H1 (cell line): ENCODE results near the gene OR9I1. TPM values are rescaled to one million over a fixed set of nuclear protein-coding genes. Genes with fewer than 3 reads are reported as not detected.

ENCODE experiments used
- CTCF ChIA-PET: fragments of 300-600 bp; sonication (Branson Sonifier 250); formaldehyde crosslinking; loops from one replicate; lab custom pipeline; 2021; ENCODE audit not compliant: partially characterized antibody; lab: Charles Lee
- POLR2A ChIA-PET: fragments of 300-600 bp; sonication (Branson Sonifier 250); formaldehyde crosslinking; loops from one replicate; lab custom pipeline; 2021; ENCODE audit warnings: inconsistent platforms; ENCODE audit not compliant: partially characterized antibody; lab: Charles Lee
- DNase-seq, 2 experiments: peaks; one replicate each; pipeline versions ENCODE4 v3.0.0 to v3.0.0-alpha.2; 2010 to 2022; ENCODE audit warnings: low spot score in 2 of 2, low read depth in 1 of 2, mixed read lengths in 1 of 2
- FAIRE-seq: peaks from 2 replicates; lab custom pipeline; 2011; peaks lifted over from hg19 to GRCh38; lab: Jason Lieb, UNC
- H2AFZ ChIP-seq: 2 replicates; pipeline ENCODE4 v1.8.1; 2012; ENCODE audit warnings: low read length, inconsistent platforms
- H2AK5ac ChIP-seq: 2 replicates; pipeline ENCODE4 v1.6.1; 2013; ENCODE audit warnings: low read depth, low read length
- H2BK120ac ChIP-seq: replicated peaks from 2 replicates; pipeline ENCODE3; 2013; ENCODE audit warnings: low read depth, low read length, inconsistent platforms
- H2BK12ac ChIP-seq: 2 replicates; pipeline ENCODE4 v1.6.1; 2013; ENCODE audit warnings: low read depth, low read length
- H2BK15ac ChIP-seq: 2 replicates; pipeline ENCODE4 v1.6.1; 2013; ENCODE audit warnings: low read length
- H2BK20ac ChIP-seq: 2 replicates; pipeline ENCODE4 v1.6.1; 2013; ENCODE audit warnings: low read length
- H2BK5ac ChIP-seq: 2 replicates; pipeline ENCODE4 v1.6.1; 2013; ENCODE audit warnings: low read depth, low read length
- H3K14ac ChIP-seq: 2 replicates; pipeline ENCODE4 v1.6.1; 2013; ENCODE audit warnings: inconsistent platforms; ENCODE audit not compliant: insufficient read length
- H3K18ac ChIP-seq: 2 replicates; pipeline ENCODE4 v1.6.1; 2013; ENCODE audit warnings: low read length; ENCODE audit errors: extremely low read depth
- H3K23ac ChIP-seq: 2 replicates; pipeline ENCODE4 v1.6.1; 2013; ENCODE audit warnings: inconsistent platforms; ENCODE audit not compliant: insufficient read length
- H3K23me2 ChIP-seq: 2 replicates; pipeline ENCODE4 v1.6.1; 2013; ENCODE audit warnings: low read depth, low read length
- H3K27ac ChIP-seq: 2 replicates; pipeline ENCODE4 v1.6.1; 2011; ENCODE audit warnings: low read depth, low read length, inconsistent platforms
- H3K27me3 ChIP-seq, 4 experiments: replicated peaks in 1 of 4; 1 replicate in 1 of 4; 2 replicates in 3 of 4; pipeline versions ENCODE4 v1.6.1 to v1.8.1; 2011 to 2013; ENCODE audit warnings: low read length in 3 of 4, mild to moderate bottlenecking in 3 of 4, inconsistent platforms in 2 of 4, mixed read lengths in 2 of 4, moderate library complexity in 1 of 4; ENCODE audit not compliant: control insufficient read depth in 3 of 4, insufficient read depth in 3 of 4; ENCODE audit errors: extremely low read depth in 1 of 4
- H3K36me3 ChIP-seq, 4 experiments: 2 replicates each; pipeline versions ENCODE4 v1.6.1 to v1.8.1; 2011 to 2013; ENCODE audit warnings: mild to moderate bottlenecking in 4 of 4, low read length in 3 of 4, moderate library complexity in 2 of 4, control low read depth in 1 of 4, inconsistent platforms in 1 of 4; ENCODE audit not compliant: insufficient read depth in 4 of 4, control insufficient read depth in 2 of 4
- H3K4ac ChIP-seq: replicated peaks from 2 replicates; pipeline ENCODE3; 2013; ENCODE audit warnings: low read length, low read depth, mixed read lengths, inconsistent platforms; ENCODE audit not compliant: insufficient read length
- H3K4me1 ChIP-seq, 4 experiments: replicated peaks in 1 of 4; 1 replicate in 1 of 4; 2 replicates in 3 of 4; pipeline versions ENCODE4 v1.6.1 to v1.8.1; 2011 to 2013; ENCODE audit warnings: low read length in 3 of 4, inconsistent platforms in 2 of 4, mixed read lengths in 1 of 4; ENCODE audit not compliant: insufficient read depth in 4 of 4, control insufficient read depth in 3 of 4
- H3K4me2 ChIP-seq, 2 experiments: 2 replicates each; pipeline versions ENCODE4 v1.6.1 to v1.8.1; 2011 to 2013; ENCODE audit warnings: low read depth in 2 of 2, low read length in 2 of 2, control low read depth in 1 of 2, inconsistent platforms in 1 of 2, mild to moderate bottlenecking in 1 of 2; ENCODE audit not compliant: insufficient read depth in 1 of 2
- H3K4me3 ChIP-seq, 4 experiments: fragments of 200-600, 300-600 bp in 1 of 4; sonication (generic), shearing (Covaris generic), sonication (Bioruptor Twin) in 1 of 4; 2 replicates each; pipeline versions ENCODE4 v1.5.1 to v1.8.1; 2011 to 2016; ENCODE audit warnings: low read length in 4 of 4, low read depth in 3 of 4, control low read depth in 2 of 4, inconsistent platforms in 2 of 4, mild to moderate bottlenecking in 2 of 4, mixed read lengths in 1 of 4, moderate library complexity in 1 of 4; ENCODE audit not compliant: insufficient read depth in 2 of 4; ENCODE audit errors: extremely low read depth in 1 of 4
- H3K56ac ChIP-seq: replicated peaks from 2 replicates; pipeline ENCODE3; 2013; ENCODE audit warnings: low read depth, mild to moderate bottlenecking, mixed read lengths, low read length, inconsistent platforms; ENCODE audit not compliant: insufficient read length
- H3K79me1 ChIP-seq: 2 replicates; pipeline ENCODE4 v1.6.1; 2013; ENCODE audit warnings: low read depth, low read length, control low read depth
- H3K79me2 ChIP-seq, 2 experiments: 2 replicates each; pipeline versions ENCODE4 v1.6.1 to v1.8.1; 2012 to 2013; ENCODE audit warnings: low read length in 2 of 2, mild to moderate bottlenecking in 2 of 2, inconsistent platforms in 1 of 2; ENCODE audit not compliant: insufficient read depth in 2 of 2, control insufficient read depth in 1 of 2
- H3K9ac ChIP-seq, 4 experiments: replicated peaks in 1 of 4; 1 replicate in 1 of 4; 2 replicates in 3 of 4; pipeline versions ENCODE4 v1.6.1 to v1.8.1; 2011 to 2013; ENCODE audit warnings: low read depth in 3 of 4, low read length in 3 of 4, control low read depth in 2 of 4, mild to moderate bottlenecking in 2 of 4, moderate library complexity in 2 of 4, inconsistent platforms in 1 of 4; ENCODE audit errors: extremely low read depth in 1 of 4
- H3K9me3 ChIP-seq, 2 experiments: 2 replicates each; pipeline versions ENCODE4 v1.6.1 to v1.8.1; 2012 to 2013; ENCODE audit warnings: mild to moderate bottlenecking in 2 of 2, moderate library complexity in 2 of 2, control low read depth in 1 of 2, inconsistent platforms in 1 of 2, low read depth in 1 of 2, low read length in 1 of 2, mixed read lengths in 1 of 2; ENCODE audit not compliant: insufficient read depth in 2 of 2
- H4K20me1 ChIP-seq, 2 experiments: replicated peaks in 1 of 2; 2 replicates each; pipeline versions ENCODE3 to v1.8.1; 2011 to 2013; ENCODE audit warnings: inconsistent platforms in 2 of 2, low read length in 2 of 2, mild to moderate bottlenecking in 1 of 2; ENCODE audit not compliant: insufficient read depth in 2 of 2, control insufficient read depth in 1 of 2
- H4K5ac ChIP-seq: 2 replicates; pipeline ENCODE4 v1.6.1; 2013; ENCODE audit warnings: low read length, low read depth, mixed read lengths, inconsistent platforms; ENCODE audit not compliant: insufficient read length
- H4K8ac ChIP-seq: 2 replicates; pipeline ENCODE4 v1.8.0; 2013; ENCODE audit warnings: mild to moderate bottlenecking, moderate library complexity, low read length, inconsistent platforms; ENCODE audit not compliant: insufficient read depth; ENCODE audit errors: extremely low read depth
- H4K91ac ChIP-seq: replicated peaks from 2 replicates; pipeline ENCODE3; 2013; ENCODE audit warnings: low read length, mixed read lengths, inconsistent platforms; ENCODE audit not compliant: insufficient read length
- CHD1 ChIP-seq: IDR thresholded peaks from 2 replicates; pipeline ENCODE4 v1.6.1; 2012; ENCODE audit warnings: low read depth, low read length, improper control_type of control experiment
- CTCF ChIP-seq, 3 experiments: IDR thresholded peaks; 1 replicate in 2 of 3; 2 replicates in 1 of 3; pipeline versions ENCODE4 v1.5.1 to v1.6.1; 2011; ENCODE audit warnings: low read length in 3 of 3, mild to moderate bottlenecking in 3 of 3, inconsistent platforms in 2 of 3, low read depth in 1 of 3, moderate library complexity in 1 of 3; ENCODE audit not compliant: insufficient read depth in 1 of 3; ENCODE audit errors: control extremely low read depth in 1 of 3
- EGR1 ChIP-seq: IDR thresholded peaks from 2 replicates; pipeline ENCODE4 v1.6.1; 2011; ENCODE audit warnings: low read depth, low read length, borderline replicate concordance
- JUN ChIP-seq: IDR thresholded peaks from 2 replicates; pipeline ENCODE4 v1.6.1; 2011; ENCODE audit warnings: low read depth, mild to moderate bottlenecking, improper control_type of control experiment, low read length
- NRF1 ChIP-seq: IDR thresholded peaks from 2 replicates; pipeline ENCODE4 v1.6.1; 2011; ENCODE audit warnings: mild to moderate bottlenecking, low read depth, low read length, improper control_type of control experiment
- SIRT6 ChIP-seq: IDR thresholded peaks from one replicate; pipeline ENCODE4 v1.7.1; 2012; ENCODE audit warnings: low read length, inconsistent platforms
- TCF12 ChIP-seq: IDR thresholded peaks from 2 replicates; pipeline ENCODE4 v1.6.1; 2011; ENCODE audit warnings: low read depth, mild to moderate bottlenecking, low read length
- WGBS, 2 experiments: shearing (Covaris generic) in 1 of 2; methylation state at CpG; one replicate each; pipeline versions ENCODE4 v1.1.6 to v1.1.7; 2013 to 2015; ENCODE audit warnings: low lambda C conversion rate in 2 of 2, mixed read lengths in 2 of 2, inconsistent platforms in 1 of 2, low coverage in 1 of 2, missing lambda C conversion rate in 1 of 2; ENCODE audit not compliant: insufficient replicate concordance in 2 of 2, insufficient coverage in 1 of 2, insufficient read length in 1 of 2; ENCODE audit errors: extremely low coverage in 1 of 2, missing lambda C conversion rate in 1 of 2; 5-methylcytosine and 5-hydroxymethylcytosine counted together
- polyA plus RNA-seq, 7 experiments: library from polyadenylated mRNA; depleted of rRNA in 3 of 7; stranded (reverse) in 5 of 7; unstranded in 2 of 7; fragments of >200 nt in 5 of 7; fragments of 200-250 nt in 2 of 7; gene quantifications; 1 replicate in 5 of 7; 2 replicates in 1 of 7; 4 replicates in 1 of 7; pipeline versions ENCODE4 v1.2.1 to v1.2.3, GENCODE V29; 2011 to 2013; ENCODE audit warnings: missing spikeins in 2 of 7, mixed read lengths in 2 of 7
- total RNA-seq: library from RNA; stranded (reverse); fragmentation: NEBNext Ultra II Directional; extraction: Animal tissue kit (Norgen Biotek cat#: 25700); gene quantifications from 2 replicates; pipeline ENCODE4 v1.2.1, GENCODE V29; 2021

Gene OR9I1
- total and polyA plus RNA-seq, 2 of the 8 experiments (the other 6 are each of a cell fraction or from before 2014, with no cell fraction given) = not detected

GRCh38 chr11:58097437-58097836, 27.9 kb downstream of the OR9I1 start:
- Histone ChIP-seq H3K4me1 (no peaks in the 10 kb centered on the region), H3K4ac (no peak overlapping the region), H2BK12ac (no peak overlapping the region), H4K8ac (no peak overlapping the region), H3K9me3 (no peaks in the 10 kb centered on the region), H3K56ac (no peak overlapping the region), H3K36me3 (no peaks in the 10 kb centered on the region), H2BK5ac (no peak overlapping the region), H3K79me2 (no peaks in the 10 kb centered on the region), H3K23ac (no peak overlapping the region), H3K23me2 (no peaks in the 10 kb centered on the region; the same call in 1 of the 2 replicates), H3K14ac (no peak overlapping the region), H2BK120ac (no peak overlapping the region), H3K4me3 (no peak overlapping the region), H4K5ac (no peak overlapping the region), H3K27ac (no peak overlapping the region), H4K20me1 (no peaks in the 10 kb centered on the region), H3K27me3 (no peaks in the 10 kb centered on the region), H4K91ac (no peak overlapping the region), H3K4me2 (no peak overlapping the region), H2AK5ac (no peak overlapping the region), H2AFZ (no peak overlapping the region), H3K79me1 (no peaks in the 10 kb centered on the region), H3K9ac (no peak overlapping the region), H3K18ac (no peak overlapping the region), H2BK15ac (no peak overlapping the region), H2BK20ac (no peak overlapping the region)
- no peak for FAIRE-seq
- POLR2A ChIA-PET = no interaction called here
- no peak for DNase-seq
- WGBS, 2 experiments = 86% methylated on average over 2 of the region's 2 CpGs; no CpG with 5 or more reads in 1 of the 2 experiments
- CTCF ChIA-PET = no interaction called here
- TF ChIP-seq JUN (no peak), TCF12 (no peak), CHD1 (no peak), EGR1 (no peak), CTCF (IDR thresholded peaks at IDR 0.05; ENCODE audit: control extremely low read depth in 1 of 3, insufficient read depth in 1 of 3, low read depth in 1 of 3, low read length in 3 of 3) (no peak), NRF1 (no peak), SIRT6 (no peak)
